ENCODE results near the gene BUD13.

- TF ChIP-seq, protein P1, sequence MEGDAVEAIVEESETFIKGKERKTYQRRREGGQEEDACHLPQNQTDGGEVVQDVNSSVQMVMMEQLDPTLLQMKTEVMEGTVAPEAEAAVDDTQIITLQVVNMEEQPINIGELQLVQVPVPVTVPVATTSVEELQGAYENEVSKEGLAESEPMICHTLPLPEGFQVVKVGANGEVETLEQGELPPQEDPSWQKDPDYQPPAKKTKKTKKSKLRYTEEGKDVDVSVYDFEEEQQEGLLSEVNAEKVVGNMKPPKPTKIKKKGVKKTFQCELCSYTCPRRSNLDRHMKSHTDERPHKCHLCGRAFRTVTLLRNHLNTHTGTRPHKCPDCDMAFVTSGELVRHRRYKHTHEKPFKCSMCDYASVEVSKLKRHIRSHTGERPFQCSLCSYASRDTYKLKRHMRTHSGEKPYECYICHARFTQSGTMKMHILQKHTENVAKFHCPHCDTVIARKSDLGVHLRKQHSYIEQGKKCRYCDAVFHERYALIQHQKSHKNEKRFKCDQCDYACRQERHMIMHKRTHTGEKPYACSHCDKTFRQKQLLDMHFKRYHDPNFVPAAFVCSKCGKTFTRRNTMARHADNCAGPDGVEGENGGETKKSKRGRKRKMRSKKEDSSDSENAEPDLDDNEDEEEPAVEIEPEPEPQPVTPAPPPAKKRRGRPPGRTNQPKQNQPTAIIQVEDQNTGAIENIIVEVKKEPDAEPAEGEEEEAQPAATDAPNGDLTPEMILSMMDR (IDR thresholded peaks at IDR 0.05 in 8 of 11, conservative IDR thresholded peaks at IDR 0.05 in 3 of 11), result no peak
- TF ChIP-seq POLR2AphosphoS5 (IDR thresholded peaks at IDR 0.05), result no peak
Measured at GRCh38 chr11:116733969-116734508, 38.7 kb downstream of the BUD13 start.
